Esophagus (tissue), 2 donors: ENCODE measurements around the gene CBLN3. TPM values are rescaled to one million over a fixed set of nuclear protein-coding genes. Genes with fewer than 3 reads are reported as not detected.

Experiments
- H3K27ac ChIP-seq, 2 donors: one replicate each; pipeline ENCODE4 v1.5.1; 2013; ENCODE audit warnings: low read depth in 2 of 2, mild to moderate bottlenecking in 2 of 2, inconsistent platforms in 1 of 2, low read length in 1 of 2, moderate library complexity in 1 of 2
- H3K27me3 ChIP-seq, 2 donors: one replicate each; pipeline ENCODE4 v1.6.1; 2013; ENCODE audit warnings: low read length in 2 of 2, control low read depth in 1 of 2, mild to moderate bottlenecking in 1 of 2; ENCODE audit not compliant: insufficient read depth in 2 of 2, control insufficient read depth in 1 of 2
- H3K36me3 ChIP-seq, 2 donors: one replicate each; pipeline ENCODE4 v1.6.1; 2013; ENCODE audit warnings: low read length in 1 of 2; ENCODE audit not compliant: control insufficient read depth in 2 of 2, insufficient read depth in 2 of 2
- H3K4me1 ChIP-seq, 2 donors: one replicate each; pipeline ENCODE4 v1.6.1; 2013; ENCODE audit warnings: low read length in 1 of 2; ENCODE audit not compliant: control insufficient read depth in 2 of 2, insufficient read depth in 2 of 2
- H3K4me3 ChIP-seq, 2 donors: one replicate each; pipeline ENCODE4 v1.5.1; 2013; ENCODE audit warnings: low read length in 2 of 2, mild to moderate bottlenecking in 2 of 2, low read depth in 1 of 2, moderate library complexity in 1 of 2
- H3K9me3 ChIP-seq, 2 donors: one replicate each; pipeline ENCODE4 v1.6.1; 2013; ENCODE audit warnings: mild to moderate bottlenecking in 2 of 2, low read depth in 1 of 2, low read length in 1 of 2, moderate library complexity in 1 of 2; ENCODE audit not compliant: control insufficient read depth in 2 of 2, insufficient read depth in 1 of 2
- WGBS, 2 donors: extraction: QIAGEN DNeasy Blood & Tissue Kit; methylation state at CpG; one replicate each; pipeline ENCODE4 v1.1.7; 2013; 5-methylcytosine and 5-hydroxymethylcytosine counted together
- polyA plus RNA-seq, 2 donors: library from polyadenylated mRNA; stranded (reverse); fragments of 200-250 nt; gene quantifications; one replicate each; pipeline ENCODE4 v1.2.3, GENCODE V29; 2013
- donor health status: healthy with polysubstance abuse.
- donor health status: Bipolar disorder and iron deficiency.

Gene CBLN3
- polyA plus RNA-seq, 2 donors, result 0.75 to 0.86 TPM

GRCh38 chr14:24398293-24398652 is 31.2 kb downstream of the CBLN3 start:
- Histone ChIP-seq H3K4me1 (peaks cover 15 to 30% of the 10 kb centered on the region in 2 donors), H3K27me3 (no peaks in the 10 kb centered on the region), H3K36me3 (no peaks in the 10 kb centered on the region), H3K4me3 (no peak overlapping the region), H3K9me3 (no peaks in the 10 kb centered on the region), H3K27ac (peak overlapping the region; percentile 87 to 90)
- WGBS, 2 donors, result 11 to 26% methylated on average over 6 to 7 of the region's 7 CpGs

- WGBS, 2 donors, result 46 to 52% methylated on average over 6 of the region's 6 CpGs
- Histone ChIP-seq H3K27ac (peak overlapping the region; percentile 87 to 90), H3K4me3 (no peak overlapping the region), H3K36me3 (no peaks in the 10 kb centered on the region), H3K9me3 (no peaks in the 10 kb centered on the region), H3K27me3 (no peaks in the 10 kb centered on the region), H3K4me1 (peaks cover 15 to 30% of the 10 kb centered on the region in 2 donors)
Measured at GRCh38 chr14:24397639-24398292, 31.7 kb downstream of the CBLN3 start.

GRCh38 chr14:24395609-24396582 is 33.6 kb downstream of the CBLN3 start:
- Histone ChIP-seq H3K36me3 (no peaks in the 10 kb centered on the region), H3K27ac (peak overlapping the region; percentile 89 to 90), H3K4me1 (peaks cover 18 to 31% of the 10 kb centered on the region in 2 donors), H3K4me3 (no peak overlapping the region), H3K27me3 (no peaks in the 10 kb centered on the region), H3K9me3 (no peaks in the 10 kb centered on the region)
- 51 to 62% methylated on average over 8 of the region's 8 CpGs for WGBS, 2 donors

- H3K4me3 ChIP-seq, result no peak overlapping the region
- H3K36me3 ChIP-seq, result no peaks in the 10 kb centered on the region
- peaks cover 13 to 22% of the 10 kb centered on the region in 2 donors for H3K4me1 ChIP-seq
- H3K27ac ChIP-seq, result no peak overlapping the region
- 30 to 45% methylated on average over 3 of the region's 3 CpGs for WGBS, 2 donors
- no peaks in the 10 kb centered on the region for H3K27me3 ChIP-seq
- H3K9me3 ChIP-seq, result no peaks in the 10 kb centered on the region
Measured at GRCh38 chr14:24394275-24394674, 35.2 kb downstream of the CBLN3 start.

GRCh38 chr14:24392325-24393091 is 37.0 kb downstream of the CBLN3 start:
- Histone ChIP-seq H3K27me3 (no peaks in the 10 kb centered on the region), H3K27ac (peak overlapping the region; percentile 19 to 62), H3K36me3 (no peaks in the 10 kb centered on the region), H3K4me3 (peak overlapping the region in 1 of 2 donors; percentile 24), H3K4me1 (peaks cover 4 to 12% of the 10 kb centered on the region in 2 donors), H3K9me3 (no peaks in the 10 kb centered on the region)
- WGBS, 2 donors, result 56 to 65% methylated on average over 8 of the region's 8 CpGs

- H3K4me3 ChIP-seq, result no peak overlapping the region
- H3K27me3 ChIP-seq, result no peaks in the 10 kb centered on the region
- WGBS, 2 donors, result 56 to 61% methylated on average over 6 of the region's 6 CpGs
- peak overlapping the region in 1 of 2 donors; percentile 47 for H3K27ac ChIP-seq
- H3K36me3 ChIP-seq, result no peaks in the 10 kb centered on the region
- H3K9me3 ChIP-seq, result no peaks in the 10 kb centered on the region
- H3K4me1 ChIP-seq, result peaks cover 3 to 7% of the 10 kb centered on the region in 2 donors
Measured at GRCh38 chr14:24390701-24391468, 38.6 kb downstream of the CBLN3 start.

- Histone ChIP-seq H3K4me3 (no peak overlapping the region), H3K27ac (no peak overlapping the region)
- WGBS, 2 donors, result 68 to 70% methylated on average over 11 of the region's 11 CpGs
Measured at GRCh38 chr14:24389226-24389848, 40.1 kb downstream of the CBLN3 start.

GRCh38 chr14:24388474-24389179 is 40.8 kb downstream of the CBLN3 start:
- no peaks in the 10 kb centered on the region for H3K27me3 ChIP-seq
- no peak overlapping the region for H3K27ac ChIP-seq
- no peaks in the 10 kb centered on the region for H3K9me3 ChIP-seq
- WGBS, 2 donors, result 55 to 57% methylated on average over 2 of the region's 2 CpGs
- no peaks in the 10 kb centered on the region for H3K36me3 ChIP-seq
- H3K4me1 ChIP-seq, result peaks cover 3 to 4% of the 10 kb centered on the region in 2 donors
- H3K4me3 ChIP-seq, result no peak overlapping the region

More at GRCh38 chr14:24389226-24389848, 40.1 kb downstream of the CBLN3 start:
- Histone ChIP-seq H3K9me3 (no peaks in the 10 kb centered on the region), H3K36me3 (no peaks in the 10 kb centered on the region), H3K27me3 (no peaks in the 10 kb centered on the region), H3K4me1 (peaks cover 3 to 4% of the 10 kb centered on the region in 2 donors)
